A549 treated with GW870086 at 1 μM for 4 hours (cell line): ENCODE measurements around the gene TMEM51. TPM values are rescaled to one million over a fixed set of nuclear protein-coding genes. Genes with fewer than 3 reads are reported as not detected.

Source experiments
- total RNA-seq: library from RNA; stranded (reverse); fragments of 200-300 nt; extraction: Qiagen RNA extraction; gene quantifications from 5 replicates; pipeline ENCODE4 v1.2.3, GENCODE V29; 2022; ENCODE audit warnings: low read depth

Gene TMEM51, protein sequence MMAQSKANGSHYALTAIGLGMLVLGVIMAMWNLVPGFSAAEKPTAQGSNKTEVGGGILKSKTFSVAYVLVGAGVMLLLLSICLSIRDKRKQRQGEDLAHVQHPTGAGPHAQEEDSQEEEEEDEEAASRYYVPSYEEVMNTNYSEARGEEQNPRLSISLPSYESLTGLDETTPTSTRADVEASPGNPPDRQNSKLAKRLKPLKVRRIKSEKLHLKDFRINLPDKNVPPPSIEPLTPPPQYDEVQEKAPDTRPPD
- total RNA-seq: 36.9 to 41.3 TPM (median 38.6 TPM) in 5 replicates

DNA sequence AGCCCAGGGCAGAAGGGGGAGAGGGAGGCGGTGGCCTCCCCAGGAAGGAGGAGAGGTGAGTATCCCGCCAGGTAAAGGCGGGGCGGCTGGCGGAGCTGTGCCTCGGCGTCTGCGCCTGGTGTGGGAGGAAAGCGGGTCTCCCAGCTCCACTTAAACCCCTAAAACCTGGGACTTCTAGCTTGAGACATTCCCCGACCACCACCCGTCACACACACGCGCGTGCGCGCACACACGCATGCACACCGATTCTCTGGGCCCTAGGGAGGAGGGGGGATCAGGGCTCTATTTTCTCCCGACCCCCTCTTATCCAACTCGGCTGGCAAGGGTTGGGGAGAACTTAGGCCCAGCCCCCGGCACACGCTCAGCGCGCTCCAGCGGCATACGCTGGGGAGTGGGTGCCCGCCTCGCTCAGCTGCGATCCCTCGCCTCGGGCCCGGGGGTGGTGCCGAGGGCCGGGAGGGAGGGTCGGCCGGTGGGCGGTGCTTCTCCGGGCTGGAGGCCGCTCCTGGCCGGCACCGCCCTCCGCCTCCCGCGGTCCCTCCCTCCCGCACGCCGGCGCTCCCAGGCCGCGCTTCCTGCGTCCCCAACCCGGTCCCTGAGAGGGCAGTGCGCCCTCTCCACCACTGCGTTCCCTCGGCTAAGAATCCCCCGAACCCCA, at the start of gene TMEM51:
Gene TMEM51, plus strand, starts transcription at position 564 of the 658 bp plus-strand sequence. CDS start 61,341 bp downstream, outside the sequence.

GRCh38 chr1:15246960-15247614, 93.5 kb downstream of the TMEM51 start, which contains the start of gene FHAD1:
Gene FHAD1, plus strand, starts transcription at chr1:15247223. Its CDS starts 4,562 bp downstream, at chr1:15251785.

Other genes starting within 250 kb of the TMEM51 start
- gene FHAD1, start 93.5 kb downstream of the TMEM51 start, total RNA-seq: 0.29 to 0.81 TPM (median 0.62 TPM) in 5 replicates